HT1080 (cell line): ENCODE measurements around the gene RABGAP1L. TPM values are rescaled to one million over a fixed set of nuclear protein-coding genes. Genes with fewer than 3 reads are reported as not detected.

ENCODE experiments used
- DNase-seq: peaks from one replicate; pipeline ENCODE4 v3.0.0-alpha.2; 2015; ENCODE audit warnings: low read depth
- total RNA-seq: library from RNA; depleted of rRNA; stranded (reverse); fragments of >200 nt; shearing (Covaris generic); gene quantifications from 2 replicates; pipeline ENCODE4 v1.2.3, GENCODE V29; 2014

RABGAP1L gene
- total RNA-seq, 1 experiment from 2014 or later = 9.1 TPM

DNA sequence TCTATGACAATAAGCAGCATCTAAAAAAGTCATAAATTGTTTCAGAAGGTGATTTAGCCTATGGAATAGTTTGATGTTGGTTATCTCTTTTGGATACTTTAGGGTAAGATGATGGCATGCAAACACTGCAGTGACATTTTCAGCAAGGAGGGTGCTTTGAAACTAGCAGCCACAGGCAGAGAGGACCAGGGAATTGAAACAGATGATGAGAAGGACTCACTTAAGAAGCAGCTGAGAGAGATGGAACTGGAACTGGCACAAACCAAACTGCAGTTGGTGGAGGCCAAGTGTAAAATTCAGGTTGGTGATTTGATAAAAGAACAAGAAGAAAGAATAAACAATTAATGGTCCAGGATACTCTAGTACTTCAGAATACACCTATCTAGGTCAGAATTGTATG, 829.2 kb downstream of the RABGAP1L start:
- no peak for DNase-seq

DNA sequence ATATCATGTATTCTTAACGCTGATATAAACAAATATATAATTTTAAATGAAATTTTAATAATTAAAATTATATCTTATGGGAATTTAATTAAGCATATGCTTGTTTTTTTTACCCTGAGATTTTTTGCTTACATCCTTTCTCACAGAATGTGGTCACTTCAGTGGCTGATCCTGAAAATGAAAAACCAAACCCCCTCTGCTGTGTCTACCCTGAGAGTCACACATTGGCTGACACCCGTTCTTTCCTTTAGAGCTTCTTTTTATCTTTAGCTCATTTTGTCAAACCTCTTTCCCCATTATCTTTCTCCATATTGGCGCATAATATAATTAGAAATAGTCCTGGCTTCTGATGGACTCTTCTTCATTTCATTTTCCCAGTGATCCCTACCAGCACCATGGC, 829.7 kb downstream of the RABGAP1L start:
- no peak for DNase-seq

DNA sequence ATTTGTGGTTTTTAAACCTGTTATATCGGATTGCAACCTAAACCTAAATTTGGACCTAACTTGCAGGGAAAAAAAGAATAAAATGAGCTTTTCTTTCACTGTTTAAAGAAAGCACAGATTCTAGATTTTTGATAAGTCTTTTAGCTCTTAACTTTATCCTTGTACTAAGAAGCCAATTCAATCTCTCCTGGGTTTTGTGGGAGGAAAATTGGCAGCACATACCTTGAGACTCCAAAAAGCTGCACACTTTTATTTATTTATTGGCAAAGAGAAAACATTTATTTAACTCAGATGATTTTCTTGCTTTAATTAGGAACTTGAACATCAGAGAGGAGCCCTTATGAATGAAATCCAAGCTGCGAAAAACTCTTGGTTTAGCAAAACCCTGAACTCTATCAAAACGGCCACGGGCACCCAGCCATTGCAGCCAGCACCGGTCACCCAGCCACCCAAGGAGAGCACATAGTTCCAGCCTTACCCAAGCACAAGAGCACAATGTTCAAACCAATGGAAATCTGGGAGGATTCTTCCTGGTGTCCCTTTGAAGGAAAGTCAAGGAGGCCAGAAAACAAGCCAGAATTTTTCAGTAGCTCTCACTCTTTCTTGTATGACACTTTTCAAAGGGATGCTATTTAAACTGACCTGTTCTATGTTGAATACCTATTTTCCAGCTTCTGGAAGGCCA, 830.4 kb downstream of the RABGAP1L start:
- DNase-seq = no peak

DNA sequence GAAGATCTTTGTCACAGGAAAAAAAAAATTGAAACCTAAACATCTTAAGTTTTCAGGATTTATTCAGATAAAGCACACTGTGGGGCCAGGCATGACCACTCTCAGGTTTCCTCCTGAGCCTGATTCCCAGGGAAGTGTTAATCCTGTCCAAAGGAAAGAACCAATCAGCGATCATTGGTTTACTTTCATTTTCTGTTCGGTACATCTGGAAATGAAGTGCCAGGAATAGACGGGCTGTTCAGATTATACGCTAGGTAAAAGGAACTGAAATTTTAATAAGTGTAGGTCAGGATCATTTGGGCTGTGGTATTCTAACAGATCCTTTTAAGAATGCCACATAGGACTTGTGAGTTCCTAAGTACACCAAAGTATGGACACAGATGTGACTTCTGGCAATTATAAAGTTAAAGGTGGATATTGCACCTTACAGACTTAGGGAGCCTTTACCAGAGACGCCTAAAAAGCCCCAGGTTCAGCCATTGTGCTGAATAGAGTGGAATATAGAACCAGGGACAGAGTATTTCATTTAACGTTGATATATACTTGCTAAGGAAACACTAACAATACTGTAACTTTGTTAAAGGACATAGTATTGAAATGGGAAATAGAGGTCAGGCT, 831.2 kb downstream of the RABGAP1L start:
- DNase-seq = peak; percentile 83

DNA sequence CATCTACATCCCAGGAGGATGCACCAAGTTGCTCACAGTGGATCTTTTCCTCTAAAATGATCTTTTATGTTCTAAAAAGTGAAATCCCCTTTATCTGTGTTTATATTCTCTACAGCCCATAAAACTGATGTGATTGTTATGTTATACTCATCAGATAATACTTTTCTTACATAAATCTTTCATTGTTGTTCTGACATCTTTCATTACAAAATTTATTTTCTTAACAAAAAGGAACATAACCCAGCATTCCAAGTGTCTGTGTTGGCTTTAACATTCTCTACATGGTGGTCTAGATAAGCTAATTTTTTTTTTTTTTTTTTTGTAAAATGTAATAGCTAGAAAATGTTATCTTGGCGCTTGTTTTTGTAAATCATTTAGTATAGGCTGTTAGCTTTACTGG, 832.2 kb downstream of the RABGAP1L start:
- DNase-seq = no peak

DNA sequence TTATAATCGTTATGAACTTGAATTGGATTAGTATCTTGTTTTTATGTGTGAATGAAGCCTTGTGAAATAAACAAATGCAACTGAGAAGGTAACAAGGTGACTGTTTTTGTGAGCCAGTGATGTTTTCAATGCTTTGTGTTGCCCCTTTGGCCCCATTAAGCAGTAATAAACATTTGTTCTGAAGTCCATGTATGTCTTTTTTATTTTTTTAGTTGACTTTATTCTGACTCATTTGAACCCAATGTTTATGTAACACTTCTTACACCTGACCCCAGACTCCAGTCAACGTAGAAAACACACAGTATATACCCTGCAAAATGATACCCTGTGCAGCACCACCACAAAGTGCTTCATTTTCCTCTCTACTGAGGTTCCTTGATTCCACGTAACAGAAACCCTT, 835.8 kb downstream of the RABGAP1L start:
- DNase-seq = no peak

DNA sequence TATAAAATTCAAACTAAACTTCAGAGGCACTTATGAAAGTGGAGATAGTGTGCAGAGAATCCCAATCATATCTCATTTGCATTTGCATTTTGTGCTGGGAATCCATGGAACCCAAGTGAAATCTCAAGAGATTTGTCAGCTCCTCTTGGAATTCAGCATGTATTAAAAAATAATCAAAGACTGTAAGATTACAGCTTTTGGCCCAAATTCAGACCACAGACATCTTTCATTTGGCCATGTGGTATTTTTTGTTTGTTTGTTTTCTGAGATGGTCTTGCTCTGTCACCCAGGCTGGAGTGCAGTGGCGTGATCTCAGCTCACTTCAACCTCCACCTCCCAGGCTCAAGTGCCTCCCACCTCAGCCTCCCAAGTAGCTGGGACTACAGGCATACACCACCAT, 836.6 kb downstream of the RABGAP1L start:
- DNase-seq = no peak

DNA sequence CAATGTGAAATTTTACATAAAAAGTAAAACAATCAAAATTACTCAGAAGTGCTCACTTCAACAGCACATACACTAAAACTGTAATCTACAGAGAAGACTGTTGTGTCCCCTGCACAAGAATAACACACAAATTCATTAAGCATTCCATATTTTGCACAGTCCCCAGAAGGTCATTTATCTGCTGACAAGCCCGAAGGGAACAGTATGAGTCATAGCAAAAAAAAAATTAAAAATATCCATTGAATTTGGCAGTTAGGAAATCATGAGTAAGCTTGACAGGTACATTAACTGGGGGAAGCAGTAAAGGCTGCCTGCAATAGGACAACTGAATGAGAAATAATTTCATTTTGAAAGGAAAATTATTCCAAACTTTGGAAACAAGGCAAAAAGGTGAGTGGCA, 837.2 kb downstream of the RABGAP1L start:
- DNase-seq = peak; percentile 70

DNA sequence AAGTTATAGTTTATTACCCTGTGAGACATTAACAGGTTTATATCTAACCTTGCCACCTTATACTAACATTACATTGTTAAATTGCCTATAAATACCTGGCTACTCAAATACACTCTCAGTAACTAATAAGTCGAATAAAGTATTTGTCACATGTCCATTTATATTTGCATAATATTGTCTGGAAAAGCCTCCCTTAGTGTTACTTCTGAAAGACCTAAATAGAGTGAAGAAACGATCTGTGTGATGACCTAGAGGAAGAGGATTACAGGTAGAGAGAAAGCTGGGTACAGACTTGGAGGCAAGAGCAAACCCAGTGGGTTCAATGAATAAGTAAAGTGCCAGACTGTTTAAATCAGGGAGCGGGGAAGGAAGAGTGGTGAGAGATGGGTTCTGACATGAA, 837.7 kb downstream of the RABGAP1L start:
- DNase-seq = no peak

DNA sequence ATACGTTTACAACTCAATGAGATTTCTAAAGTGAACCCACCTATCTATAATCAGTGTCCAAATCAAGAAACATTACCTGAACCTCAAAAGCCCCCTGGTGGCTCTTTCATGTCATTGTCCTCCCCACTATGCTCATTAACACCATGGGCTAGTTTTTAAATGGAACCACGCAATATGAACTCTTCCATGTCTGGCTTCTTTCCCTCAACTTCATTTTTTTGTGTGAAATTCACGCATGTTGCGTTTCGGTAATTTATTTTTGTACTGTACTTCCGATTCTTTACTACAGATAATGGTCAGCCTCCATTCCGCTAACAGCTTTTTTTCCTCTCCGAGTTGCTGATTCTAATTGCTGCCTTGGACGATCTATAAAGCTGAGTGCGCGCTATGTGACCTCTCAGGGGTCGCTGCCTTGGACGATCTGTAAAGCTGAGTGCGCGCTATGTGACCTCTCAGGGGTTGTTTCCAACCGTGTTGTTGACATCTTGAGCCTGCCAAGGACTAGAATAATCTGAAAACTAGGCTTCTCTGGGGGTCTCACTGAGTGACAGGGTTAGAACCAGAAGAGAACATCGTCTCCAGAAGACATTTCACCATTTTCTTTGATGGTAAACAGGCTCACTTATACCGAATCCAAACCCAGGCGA, 839.4 kb downstream of the RABGAP1L start:
- DNase-seq = peak; percentile 64

DNA sequence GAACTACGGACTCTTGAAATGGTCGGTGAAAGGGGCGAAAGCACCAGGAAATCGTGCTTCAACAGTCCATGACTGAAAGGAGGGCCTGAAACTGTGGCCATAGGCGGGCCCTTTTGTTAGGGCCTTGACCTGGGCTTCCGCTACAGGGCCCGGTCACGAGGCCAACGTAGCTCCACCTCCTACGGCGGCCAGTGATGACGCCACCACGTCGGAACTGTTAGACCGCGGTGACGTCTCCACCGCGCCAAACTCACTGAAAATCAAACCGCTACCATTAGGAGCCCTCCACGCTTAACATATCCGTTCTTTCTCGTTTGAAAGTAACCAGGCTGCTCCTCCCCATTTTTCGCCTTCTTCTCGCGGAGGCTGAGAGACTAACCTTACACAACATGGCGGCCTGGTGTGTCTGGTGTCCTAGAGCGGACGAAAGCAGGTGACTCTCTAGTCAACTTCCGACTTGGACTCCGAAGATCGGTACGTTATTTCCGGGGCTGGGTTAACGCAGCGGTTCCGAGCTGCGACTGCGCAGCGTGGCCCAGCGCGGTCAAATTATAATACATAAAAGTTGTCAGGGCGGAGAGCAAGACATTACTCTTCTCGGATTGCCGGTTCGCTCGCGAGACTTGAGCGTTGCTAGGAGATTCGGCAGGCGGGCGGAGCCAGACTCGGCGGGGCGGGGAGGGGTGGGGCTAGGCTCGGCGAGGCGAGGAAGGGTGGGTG, 840.1 kb downstream of the RABGAP1L start:
- peak; percentile 98 for DNase-seq

DNA sequence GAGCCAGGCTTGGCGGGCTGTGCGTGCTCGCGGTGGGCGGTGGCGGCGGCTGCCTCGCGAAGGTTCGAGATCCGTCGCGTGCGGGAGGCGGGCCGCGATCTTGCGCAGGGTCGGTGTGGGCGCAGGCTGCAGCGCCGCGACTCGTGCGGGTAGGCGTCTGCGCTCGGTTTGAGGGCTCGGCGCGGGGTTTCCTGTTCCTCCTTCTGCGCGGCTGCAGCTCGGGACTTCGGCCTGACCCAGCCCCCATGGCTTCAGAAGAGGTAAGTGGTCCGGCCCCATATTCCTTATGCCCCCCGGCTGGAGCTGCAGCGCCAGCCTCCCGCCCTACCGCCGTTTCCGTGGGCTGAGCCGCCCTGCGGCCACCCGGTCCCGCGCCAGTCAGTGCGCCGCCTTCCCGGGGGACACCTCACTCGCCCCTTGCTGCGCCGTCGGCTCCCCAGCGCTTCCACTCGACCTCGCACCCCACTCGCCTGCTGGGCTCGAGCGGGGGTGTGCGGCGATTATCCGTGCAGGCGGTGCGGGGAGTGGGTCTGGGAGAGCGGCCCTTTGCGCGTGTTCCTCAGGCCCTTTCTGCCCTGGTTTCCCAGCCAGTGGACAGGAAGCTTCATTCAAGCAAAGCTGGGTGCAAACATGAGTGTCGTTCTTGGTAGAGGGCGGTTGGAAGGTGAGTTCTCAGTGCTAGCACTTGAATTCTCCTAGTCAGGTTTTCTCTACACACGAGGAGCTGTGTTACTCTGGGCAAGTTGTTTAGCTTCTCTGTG, 840.8 kb downstream of the RABGAP1L start, which contains the start of gene CACYBP:
CACYBP (plus strand) TSS at position 12 of the 761 bp plus-strand sequence; CDS start at position 246, 234 bp downstream.
- DNase-seq = peak; percentile 17

DNA sequence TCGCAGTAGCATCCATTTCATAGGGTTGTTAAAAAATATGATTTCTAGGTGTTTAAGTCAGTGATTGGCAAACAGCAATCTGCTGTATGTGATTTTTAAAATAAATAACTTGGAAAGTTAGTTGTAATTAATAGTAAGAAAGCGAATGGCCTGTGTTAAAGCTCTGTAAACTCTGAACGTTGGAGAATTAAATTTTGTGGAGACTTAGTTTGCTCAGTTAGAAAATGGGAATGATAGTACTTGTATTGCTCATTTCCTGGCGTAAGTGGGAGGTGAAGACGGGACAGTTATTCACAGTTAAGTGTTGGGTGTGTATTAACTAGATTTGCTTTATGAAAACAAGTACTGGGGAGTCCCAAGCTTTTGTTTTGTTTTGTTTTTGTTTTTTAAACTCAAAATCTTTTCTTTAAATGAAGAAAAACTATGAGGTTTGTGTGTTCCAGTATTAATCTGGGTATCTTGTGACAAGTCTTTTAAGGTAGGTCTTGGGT, 841.4 kb downstream of the RABGAP1L start:
- no peak for DNase-seq

DNA sequence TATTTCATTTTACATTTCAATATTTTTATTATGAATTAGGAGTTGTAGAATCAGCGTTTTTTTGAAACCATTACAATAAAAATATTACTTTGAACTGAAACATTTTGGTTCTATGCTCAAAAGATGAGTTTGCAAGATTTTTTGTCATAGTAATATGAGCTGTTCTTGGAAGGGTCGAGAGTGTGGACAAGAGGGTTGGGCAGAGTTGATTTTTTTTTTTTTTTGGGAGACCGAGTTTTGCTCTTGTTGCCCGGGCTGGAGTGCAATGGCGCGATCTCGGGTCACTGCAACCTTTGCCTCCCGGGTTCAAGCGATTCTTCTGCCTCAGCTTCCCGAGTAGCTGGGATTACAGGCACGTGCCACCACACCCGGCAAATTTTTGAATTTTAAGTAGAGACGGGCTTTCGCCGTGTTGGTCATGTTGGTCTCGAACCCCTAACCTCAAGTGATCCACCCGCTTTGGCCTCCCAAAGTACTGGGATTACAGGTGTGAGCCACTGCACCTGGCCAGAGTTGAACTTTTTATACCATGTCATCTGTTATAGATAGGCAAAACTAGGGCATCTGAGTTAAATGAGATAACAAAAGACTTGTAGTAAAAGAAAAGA, 843.7 kb downstream of the RABGAP1L start:
- no peak for DNase-seq

DNA sequence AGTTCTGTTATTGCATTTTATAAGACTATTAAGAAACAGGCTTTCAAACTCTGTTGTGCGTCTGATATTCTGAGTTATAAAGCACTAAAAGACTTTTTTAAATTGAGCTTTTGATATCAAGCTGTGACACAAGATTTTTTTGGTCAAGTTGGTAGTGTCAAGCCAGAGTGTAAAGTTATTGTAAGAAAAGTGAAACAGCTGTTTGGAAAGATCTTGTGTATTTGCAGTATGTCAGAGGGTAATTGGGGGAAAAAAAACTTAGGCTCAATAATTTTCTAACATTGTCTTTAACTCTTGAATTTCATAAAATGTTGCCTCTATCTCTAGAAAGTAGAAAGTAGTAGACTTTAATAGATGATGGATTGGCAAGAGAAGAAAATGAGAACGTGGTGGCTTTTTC, 844.2 kb downstream of the RABGAP1L start:
- no peak for DNase-seq

DNA sequence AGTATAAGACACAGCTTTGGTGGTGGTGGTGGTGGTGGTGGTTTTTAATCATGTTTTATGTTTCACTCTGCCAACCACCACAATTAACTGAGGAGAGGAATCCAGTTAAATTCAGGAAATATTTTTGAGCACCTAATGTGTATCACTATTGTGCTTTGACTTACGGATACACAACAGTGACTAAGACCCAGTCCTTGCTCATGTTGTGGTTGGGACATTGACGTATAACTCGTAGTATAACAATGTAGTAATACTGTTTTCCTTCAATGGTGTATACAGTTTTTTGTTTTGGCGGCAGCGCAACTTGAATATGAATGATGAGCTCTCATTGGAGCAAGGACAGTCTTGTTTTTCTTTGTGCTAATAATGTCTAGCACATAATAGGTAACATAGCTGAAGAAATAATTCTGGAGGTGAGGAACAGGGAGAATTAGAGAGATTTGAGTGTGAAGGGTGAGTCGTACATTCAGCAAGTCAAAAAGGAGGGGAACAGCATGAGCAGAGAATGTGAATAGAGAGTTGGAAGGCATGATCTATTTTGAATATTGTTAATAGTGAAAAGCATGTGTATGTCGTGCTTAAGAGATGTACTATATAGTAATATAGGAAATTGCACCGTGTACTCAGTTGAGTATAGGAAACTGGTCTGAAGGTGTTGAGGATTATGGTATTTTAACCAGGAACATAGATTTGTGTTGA, 845.9 kb downstream of the RABGAP1L start:
- no peak for DNase-seq

DNA sequence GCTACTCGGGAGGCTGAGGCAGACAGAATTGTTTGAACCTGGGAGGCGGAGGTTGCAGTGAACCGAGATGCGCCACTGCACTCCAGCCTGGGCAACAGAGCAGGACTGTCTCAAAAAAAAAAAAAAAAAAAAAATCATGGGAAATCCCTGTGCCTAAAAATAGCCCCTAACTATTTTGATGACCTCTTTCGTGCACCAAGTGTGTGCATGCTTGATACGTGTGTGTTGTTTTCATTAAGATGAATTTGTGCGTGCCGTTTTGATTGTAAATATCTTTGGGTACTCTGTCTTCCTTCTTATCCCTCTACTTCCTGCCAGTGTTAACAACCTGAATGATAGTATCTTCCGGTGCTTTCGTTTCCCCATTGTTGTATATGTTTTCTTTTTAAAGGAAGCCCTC, 850.2 kb downstream of the RABGAP1L start:
- DNase-seq = no peak

DNA sequence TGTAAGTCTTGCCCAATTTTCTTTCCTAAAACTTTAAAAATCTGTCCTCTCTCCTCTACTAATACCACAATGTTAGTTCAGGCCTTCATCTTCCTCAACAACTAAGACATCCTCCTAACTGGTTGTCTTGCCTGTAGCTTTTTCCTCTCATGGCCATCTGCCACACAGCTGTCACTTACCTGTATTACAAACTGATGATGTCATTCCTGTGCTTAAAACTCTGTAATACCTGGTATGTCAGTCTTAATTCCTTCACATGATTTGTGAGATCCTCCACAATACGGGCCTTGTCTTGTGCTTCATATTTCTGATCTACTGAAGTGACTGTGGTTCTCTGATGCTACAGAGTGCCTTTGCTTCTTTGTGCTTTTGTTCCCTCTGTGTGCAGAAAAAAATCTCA, 854.1 kb downstream of the RABGAP1L start:
- DNase-seq = no peak

DNA sequence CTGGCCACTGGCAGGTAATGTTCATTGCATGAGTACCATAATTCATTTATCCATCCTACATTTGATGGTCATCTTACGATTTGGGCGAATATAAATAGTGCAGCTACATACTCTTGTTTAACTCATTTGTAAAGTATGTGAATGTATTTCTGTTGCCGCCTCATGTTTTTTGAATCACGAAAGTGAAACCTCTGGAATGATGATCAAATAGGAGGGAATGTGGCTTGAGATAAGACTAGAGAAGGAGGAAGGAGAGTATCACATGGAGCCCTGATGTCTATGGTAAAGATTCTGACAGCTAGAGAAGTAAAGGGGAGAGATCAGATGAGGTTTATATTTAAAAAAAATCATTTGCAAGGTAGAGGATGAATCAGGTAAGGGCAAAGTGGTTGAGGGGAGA, 855.9 kb downstream of the RABGAP1L start:
- DNase-seq = no peak

DNA sequence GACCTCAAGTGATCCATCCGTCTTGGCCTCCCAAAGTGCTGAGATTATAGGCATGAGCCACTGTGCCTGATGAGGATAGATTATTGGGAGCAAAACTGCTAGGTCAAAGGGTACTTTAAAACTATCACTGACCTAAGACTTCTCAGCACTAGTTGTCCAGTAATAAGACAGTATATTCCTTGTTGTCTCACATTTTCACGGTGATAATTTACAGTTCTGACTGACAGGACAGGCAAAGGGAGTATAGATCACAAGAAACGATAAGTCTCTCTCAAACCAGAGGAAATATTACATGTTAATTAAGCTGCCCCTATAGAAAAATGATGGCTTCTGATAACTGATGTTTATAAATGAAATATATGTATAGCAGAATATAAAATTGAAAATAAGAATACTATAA, 860.2 kb downstream of the RABGAP1L start:
- no peak for DNase-seq
